GM12872 (cell line): ENCODE measurements around the gene C19orf12.

Experiments
- TF ChIP-seq, protein P1 (sequence below): IDR thresholded peaks from 3 replicates; pipeline ENCODE4 v1.5.1; 2011; ENCODE audit warnings: low read depth, mild to moderate bottlenecking, low read length, moderate library complexity; ENCODE audit not compliant: insufficient read depth

The C19orf12 gene

DNA sequence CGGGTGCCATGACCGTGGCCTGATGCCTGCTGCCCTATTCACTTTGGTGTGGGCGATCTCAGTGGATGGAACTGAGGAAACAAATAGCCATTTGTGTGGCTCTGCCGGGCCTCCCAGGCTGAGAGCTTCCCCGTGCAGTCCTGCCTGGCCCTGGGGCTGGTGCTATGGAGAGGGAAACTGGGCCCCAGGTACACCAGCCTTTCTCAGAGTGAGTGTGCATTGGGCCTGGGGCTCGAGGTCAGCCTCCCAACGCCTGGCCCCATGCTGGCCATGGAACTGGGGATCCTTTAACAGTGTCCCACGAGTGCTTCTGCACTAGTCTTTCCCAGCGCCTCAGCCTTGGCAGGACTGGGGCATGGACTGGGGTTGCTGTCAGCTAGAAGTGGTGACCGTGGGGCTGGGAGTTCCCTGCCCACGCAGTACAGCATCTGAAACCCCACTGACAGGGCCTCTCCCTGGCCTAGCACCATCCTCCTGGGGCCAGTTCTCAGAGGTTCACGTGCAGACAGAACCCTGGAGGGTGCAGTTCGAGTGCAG, 39.3 kb downstream of the C19orf12 start:
- TF ChIP-seq, protein P1, sequence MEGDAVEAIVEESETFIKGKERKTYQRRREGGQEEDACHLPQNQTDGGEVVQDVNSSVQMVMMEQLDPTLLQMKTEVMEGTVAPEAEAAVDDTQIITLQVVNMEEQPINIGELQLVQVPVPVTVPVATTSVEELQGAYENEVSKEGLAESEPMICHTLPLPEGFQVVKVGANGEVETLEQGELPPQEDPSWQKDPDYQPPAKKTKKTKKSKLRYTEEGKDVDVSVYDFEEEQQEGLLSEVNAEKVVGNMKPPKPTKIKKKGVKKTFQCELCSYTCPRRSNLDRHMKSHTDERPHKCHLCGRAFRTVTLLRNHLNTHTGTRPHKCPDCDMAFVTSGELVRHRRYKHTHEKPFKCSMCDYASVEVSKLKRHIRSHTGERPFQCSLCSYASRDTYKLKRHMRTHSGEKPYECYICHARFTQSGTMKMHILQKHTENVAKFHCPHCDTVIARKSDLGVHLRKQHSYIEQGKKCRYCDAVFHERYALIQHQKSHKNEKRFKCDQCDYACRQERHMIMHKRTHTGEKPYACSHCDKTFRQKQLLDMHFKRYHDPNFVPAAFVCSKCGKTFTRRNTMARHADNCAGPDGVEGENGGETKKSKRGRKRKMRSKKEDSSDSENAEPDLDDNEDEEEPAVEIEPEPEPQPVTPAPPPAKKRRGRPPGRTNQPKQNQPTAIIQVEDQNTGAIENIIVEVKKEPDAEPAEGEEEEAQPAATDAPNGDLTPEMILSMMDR: no peak

DNA sequence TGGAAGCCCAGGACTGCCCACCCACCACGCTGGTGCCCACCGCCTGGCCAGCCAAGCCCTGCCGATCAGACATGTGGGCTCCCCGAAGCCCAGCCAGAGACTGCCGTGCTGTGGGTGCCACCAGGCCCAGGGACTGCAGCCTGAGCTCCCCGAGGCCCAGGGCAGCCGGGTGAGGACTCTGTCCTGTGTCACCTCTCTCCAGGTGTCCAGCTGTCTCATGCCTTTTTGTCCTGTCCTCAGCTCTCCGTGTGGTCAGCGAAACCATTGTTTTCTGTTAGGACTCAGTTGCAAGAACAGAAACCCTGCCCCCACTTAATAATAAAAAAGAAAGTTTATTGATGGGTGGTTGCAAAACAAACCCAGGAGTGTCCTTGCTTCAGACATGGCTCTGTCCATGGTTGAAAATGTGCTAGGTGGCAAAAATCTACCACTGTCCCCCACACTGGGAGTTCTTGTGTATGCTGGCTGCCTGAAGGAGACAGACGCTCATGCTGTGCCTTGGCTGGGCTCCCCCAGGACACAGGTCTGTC, 39.9 kb downstream of the C19orf12 start:
- TF ChIP-seq, protein P1: no peak

DNA sequence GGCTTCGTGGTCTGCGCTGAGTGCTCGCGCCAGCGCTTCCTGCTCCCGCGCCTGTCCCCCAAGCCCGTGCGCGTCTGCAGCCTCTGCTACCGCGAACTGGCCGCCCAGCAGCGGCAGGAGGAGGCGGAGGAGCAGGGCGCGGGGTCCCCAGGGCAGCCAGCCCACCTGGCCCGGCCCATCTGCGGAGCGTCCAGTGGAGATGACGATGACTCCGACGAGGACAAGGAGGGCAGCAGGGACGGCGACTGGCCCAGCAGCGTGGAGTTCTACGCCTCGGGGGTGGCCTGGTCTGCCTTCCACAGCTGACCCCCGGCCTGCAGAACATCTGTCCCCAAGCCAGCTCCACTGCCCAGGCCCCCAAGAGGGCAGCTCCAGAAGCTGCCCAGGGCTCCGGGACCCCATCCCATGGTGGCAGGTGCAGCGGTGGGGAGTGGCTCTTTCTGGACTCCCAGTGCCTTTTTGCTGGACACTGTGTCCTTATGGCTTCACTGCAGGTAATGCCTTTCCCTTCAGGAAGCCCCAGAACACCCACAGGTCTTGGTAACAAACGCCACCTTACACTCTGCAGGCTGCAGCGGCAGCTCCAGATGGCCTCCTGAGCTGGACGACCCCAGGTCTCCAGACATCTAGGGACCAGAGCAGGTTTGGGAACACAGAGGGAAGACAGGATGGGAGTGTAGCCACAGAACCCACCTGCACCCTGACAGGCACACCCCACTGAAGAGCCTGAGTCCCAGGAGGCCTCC, 40.5 kb downstream of the C19orf12 start:
- TF ChIP-seq, protein P1: no peak

DNA sequence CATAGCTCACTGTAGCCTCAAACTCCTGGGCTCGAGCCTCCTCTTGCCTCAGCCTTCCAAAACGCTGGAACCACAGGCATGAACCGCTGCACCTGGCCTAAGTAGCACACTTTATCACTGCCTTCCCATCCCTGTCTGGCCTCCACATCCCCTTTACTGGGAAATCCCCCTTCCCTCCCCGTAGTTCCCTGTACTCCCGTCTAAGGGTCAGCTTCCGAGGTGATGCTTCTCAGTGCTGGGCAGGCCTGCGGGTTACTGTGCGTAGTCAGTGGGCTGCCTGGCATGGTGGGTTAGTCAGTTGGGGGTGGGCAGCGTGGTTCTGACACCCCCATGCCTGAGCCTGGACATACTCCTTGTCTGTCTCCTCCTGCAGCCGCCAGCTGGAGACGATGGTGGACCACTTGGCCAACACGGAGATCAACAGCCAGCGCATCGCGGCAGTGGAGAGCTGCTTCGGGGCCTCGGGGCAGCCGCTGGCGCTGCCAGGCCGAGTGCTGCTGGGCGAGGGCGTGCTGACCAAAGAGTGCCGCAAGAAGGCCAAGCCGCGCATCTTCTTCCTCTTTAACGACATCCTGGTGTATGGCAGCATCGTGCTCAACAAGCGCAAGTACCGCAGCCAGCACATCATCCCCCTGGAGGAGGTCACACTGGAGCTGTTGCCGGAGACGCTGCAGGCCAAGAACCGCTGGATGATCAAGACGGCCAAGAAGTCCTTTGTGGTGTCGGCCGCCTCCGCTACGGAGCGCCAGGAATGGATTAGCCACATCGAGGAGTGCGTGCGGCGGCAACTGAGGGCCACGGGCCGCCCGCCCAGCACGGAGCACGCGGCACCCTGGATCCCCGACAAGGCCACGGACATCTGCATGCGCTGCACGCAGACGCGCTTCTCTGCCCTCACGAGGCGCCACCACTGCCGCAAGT, 41.4 kb downstream of the C19orf12 start:
- TF ChIP-seq, protein P1: no peak

DNA sequence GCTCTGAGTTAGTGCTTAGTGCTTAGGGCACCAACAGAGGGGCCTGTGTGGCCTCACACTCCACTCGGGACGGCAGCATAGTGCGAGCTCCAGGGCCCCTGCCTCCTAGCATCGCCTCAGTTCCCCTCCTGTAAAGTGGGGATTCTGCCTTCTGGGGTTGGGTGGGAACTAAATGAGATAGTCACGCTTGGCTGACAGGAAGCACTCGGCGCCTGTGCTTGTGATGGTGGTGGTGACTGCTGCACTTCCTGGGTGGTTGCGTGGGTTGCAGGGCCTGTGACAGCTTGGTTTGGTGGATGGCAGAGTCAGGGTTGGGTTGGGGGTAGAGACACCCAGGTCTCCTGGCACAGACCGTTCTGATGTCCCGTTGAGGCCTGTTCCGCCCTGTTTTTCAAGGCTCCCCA, 42.1 kb downstream of the C19orf12 start:
- TF ChIP-seq, protein P1: 0 out of 3 replicates have a peak, but pooled peaks have one; percentile 17

DNA sequence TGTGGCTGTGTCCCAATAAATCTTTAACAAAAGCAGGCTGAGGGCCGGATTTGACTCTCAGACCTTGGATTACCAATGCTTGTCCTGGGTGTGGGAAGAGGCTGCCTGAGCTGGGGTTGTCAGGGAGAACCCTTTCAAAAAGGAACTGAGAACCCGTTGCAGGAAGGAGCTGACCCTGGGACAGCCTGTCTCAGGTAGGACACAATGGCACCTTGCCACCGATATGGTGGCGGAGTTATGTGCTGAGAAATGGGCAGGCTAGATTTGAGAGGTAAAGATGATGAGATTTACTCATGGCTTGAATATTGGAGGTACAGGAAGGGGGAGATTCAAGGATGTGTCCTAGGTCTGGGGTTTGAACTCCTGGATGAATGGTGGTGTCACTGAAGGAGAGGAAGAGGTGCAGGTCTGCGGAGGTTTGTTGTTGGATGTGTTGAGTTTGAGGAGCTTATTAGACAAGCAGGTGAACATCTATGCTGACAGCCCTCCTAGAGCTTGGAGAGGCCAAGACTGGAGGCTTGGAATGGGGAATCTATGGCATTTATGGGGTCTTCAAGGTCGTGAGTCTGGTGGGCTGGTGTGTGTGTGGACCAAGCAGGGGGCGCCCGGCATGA, 42.6 kb downstream of the C19orf12 start:
- TF ChIP-seq, protein P1: no peak
